Esophagus muscularis mucosa (tissue), 3 donors: Measurements from ENCODE around the gene ANKRD40CL.

Experiments used
- CTCF ChIP-seq, 3 experiments: fragments of 200-600 bp in 2 of 3; fragments of 450-650 bp in 1 of 3; sonication (generic) in 2 of 3; IDR thresholded peaks; one replicate each; pipeline ENCODE4 v1.5.1; 2017 to 2019; ENCODE audit warnings: antibody characterized with exemption in 3 of 3, mild to moderate bottlenecking in 2 of 3, moderate library complexity in 1 of 3
- POLR2A ChIP-seq: fragments of 450-650 bp; IDR thresholded peaks from one replicate; pipeline ENCODE4 v1.6.1; 2017; ENCODE audit warnings: antibody characterized with exemption, moderate library complexity, mild to moderate bottlenecking, low read depth

- TF ChIP-seq CTCF (IDR thresholded peaks at IDR 0.05) (no peak), POLR2A (no peak)
Observed at GRCh38 chr17:50771991-50772785, 4.9 kb upstream of the ANKRD40CL start.
